Mesenchymal stem cell (in vitro differentiated cells and primary cell): ENCODE results near the gene TSHZ3.

Source experiments
- DNase-seq: peaks from one replicate; pipeline ENCODE4 v3.0.0-alpha.2; 2013
- H2AFZ ChIP-seq: one replicate; pipeline ENCODE4 v1.6.1; 2013; ENCODE audit warnings: low read depth, mild to moderate bottlenecking, control low read depth, inconsistent platforms, low read length, moderate library complexity
- H2AK5ac ChIP-seq: 2 replicates; pipeline ENCODE4 v1.6.1; 2013; ENCODE audit warnings: low read length, moderate library complexity, mild to moderate bottlenecking, inconsistent platforms; ENCODE audit not compliant: severe bottlenecking
- H2BK120ac ChIP-seq: one replicate; pipeline ENCODE4 v1.6.1; 2013; ENCODE audit warnings: low read depth, mild to moderate bottlenecking, inconsistent platforms, low read length, moderate library complexity
- H2BK12ac ChIP-seq, 2 experiments: one replicate each; pipeline ENCODE4 v1.6.1; 2013; ENCODE audit warnings: inconsistent platforms in 2 of 2, low read length in 2 of 2, mild to moderate bottlenecking in 2 of 2, moderate library complexity in 2 of 2, control low read depth in 1 of 2
- H2BK15ac ChIP-seq: one replicate; pipeline ENCODE4 v1.6.1; 2013; ENCODE audit warnings: mild to moderate bottlenecking, low read depth, inconsistent platforms; ENCODE audit not compliant: poor library complexity, severe bottlenecking
- H2BK5ac ChIP-seq: 2 replicates; pipeline ENCODE4 v1.6.1; 2013; ENCODE audit warnings: low read depth, mild to moderate bottlenecking, low read length, control low read depth, inconsistent platforms; ENCODE audit not compliant: poor library complexity, severe bottlenecking
- H3K14ac ChIP-seq, 2 experiments: one replicate each; pipeline ENCODE4 v1.6.1; 2013; ENCODE audit warnings: inconsistent platforms in 2 of 2, low read length in 2 of 2, control low read depth in 1 of 2, mild to moderate bottlenecking in 1 of 2, moderate library complexity in 1 of 2
- H3K18ac ChIP-seq, 2 experiments: one replicate each; pipeline ENCODE4 v1.6.1; 2013; ENCODE audit warnings: inconsistent platforms in 2 of 2, low read length in 2 of 2, control low read depth in 1 of 2, low read depth in 1 of 2, mild to moderate bottlenecking in 1 of 2
- H3K23ac ChIP-seq, 2 experiments: one replicate each; pipeline ENCODE4 v1.6.1; 2013; ENCODE audit warnings: inconsistent platforms in 2 of 2, low read length in 2 of 2, mild to moderate bottlenecking in 2 of 2, moderate library complexity in 2 of 2, control low read depth in 1 of 2
- H3K27ac ChIP-seq: 2 replicates; pipeline ENCODE4 v1.5.1; 2013; ENCODE audit warnings: mild to moderate bottlenecking, moderate library complexity, low read length, control low read depth, inconsistent platforms; ENCODE audit not compliant: poor library complexity, severe bottlenecking
- H3K27me3 ChIP-seq, 2 experiments: 2 replicates each; pipeline versions ENCODE4 v1.6.1 to v1.7.0; 2013; ENCODE audit warnings: low read length in 2 of 2, mild to moderate bottlenecking in 2 of 2, moderate library complexity in 2 of 2, control low read depth in 1 of 2, inconsistent platforms in 1 of 2; ENCODE audit not compliant: control insufficient read depth in 1 of 2, insufficient read depth in 1 of 2
- H3K36me3 ChIP-seq, 2 experiments: 2 replicates each; pipeline versions ENCODE4 v1.6.1 to v1.7.0; 2013; ENCODE audit warnings: low read length in 2 of 2, control low read depth in 1 of 2, inconsistent platforms in 1 of 2, low read depth in 1 of 2, mild to moderate bottlenecking in 1 of 2; ENCODE audit not compliant: insufficient read depth in 2 of 2, control insufficient read depth in 1 of 2
- H3K4ac ChIP-seq, 2 experiments: one replicate each; pipeline ENCODE4 v1.6.1; 2013; ENCODE audit warnings: inconsistent platforms in 2 of 2, low read length in 2 of 2, mild to moderate bottlenecking in 2 of 2, moderate library complexity in 2 of 2, control low read depth in 1 of 2, low read depth in 1 of 2
- H3K4me1 ChIP-seq: 2 replicates; pipeline ENCODE4 v1.6.1; 2013; ENCODE audit warnings: low read depth, low read length, control low read depth; ENCODE audit not compliant: control insufficient read depth, insufficient read depth
- H3K4me2 ChIP-seq: 2 replicates; pipeline ENCODE4 v1.6.1; 2013; ENCODE audit warnings: low read length, mild to moderate bottlenecking, inconsistent platforms; ENCODE audit not compliant: poor library complexity, severe bottlenecking
- H3K4me3 ChIP-seq, 2 experiments: 2 replicates each; pipeline versions ENCODE4 v1.5.1 to v1.7.0; 2013; ENCODE audit warnings: low read length in 2 of 2, mild to moderate bottlenecking in 2 of 2, control low read depth in 1 of 2, low read depth in 1 of 2; ENCODE audit not compliant: insufficient read depth in 1 of 2
- H3K79me1 ChIP-seq: replicated peaks from 2 replicates; pipeline ENCODE4 v1.6.1; 2013; ENCODE audit warnings: mild to moderate bottlenecking, control low read depth, low read length, inconsistent platforms; ENCODE audit not compliant: poor library complexity, severe bottlenecking
- H3K9ac ChIP-seq: 2 replicates; pipeline ENCODE4 v1.7.0; 2013; ENCODE audit warnings: mild to moderate bottlenecking, low read length, moderate library complexity
- H3K9me3 ChIP-seq: 2 replicates; pipeline ENCODE4 v1.7.0; 2013; ENCODE audit warnings: mild to moderate bottlenecking, low read length; ENCODE audit not compliant: control insufficient read depth
- H4K8ac ChIP-seq: one replicate; pipeline ENCODE4 v1.6.1; 2013; ENCODE audit warnings: inconsistent platforms, mild to moderate bottlenecking, low read length, moderate library complexity
- H4K91ac ChIP-seq: one replicate; pipeline ENCODE4 v1.6.1; 2013; ENCODE audit warnings: mild to moderate bottlenecking, low read length, inconsistent platforms
- WGBS: methylation state at CpG from one replicate; pipeline ENCODE4 v1.1.7; 2013; ENCODE audit warnings: mixed read lengths; 5-methylcytosine and 5-hydroxymethylcytosine counted together

The TSHZ3 gene

GRCh38 chr19:31292639-31293185, 56.5 kb downstream of the TSHZ3 start:
- no peak overlapping the region for H3K14ac ChIP-seq
- H3K9me3 ChIP-seq, result no peaks in the 10 kb centered on the region
- H2AK5ac ChIP-seq, result no peak overlapping the region
- H3K23ac ChIP-seq, result no peak overlapping the region
- WGBS, result 85% methylated on average over 2 of the region's 2 CpGs
- H4K91ac ChIP-seq, result no peak overlapping the region
- no peak overlapping the region for H3K27ac ChIP-seq
- H4K8ac ChIP-seq, result no peak overlapping the region
- no peak overlapping the region for H3K4ac ChIP-seq
- H3K4me3 ChIP-seq, result no peak overlapping the region
- H3K27me3 ChIP-seq, result no peaks in the 10 kb centered on the region
- no peak overlapping the region for H3K9ac ChIP-seq
- H3K79me1 ChIP-seq, result peaks cover 47% of the 10 kb centered on the region
- peaks cover 16% of the 10 kb centered on the region for H3K4me1 ChIP-seq
- no peak overlapping the region for H2AFZ ChIP-seq
- no peak overlapping the region for H2BK5ac ChIP-seq
- no peak overlapping the region for H2BK120ac ChIP-seq
- no peak overlapping the region for H3K18ac ChIP-seq
- no peak for DNase-seq
- H3K4me2 ChIP-seq, result no peak overlapping the region
- no peak overlapping the region for H2BK15ac ChIP-seq
- no peak overlapping the region for H2BK12ac ChIP-seq
- peaks cover 33 to 42% of the 10 kb centered on the region in 2 experiments for H3K36me3 ChIP-seq

- Histone ChIP-seq H3K4me3 (no peak overlapping the region), H3K23ac (peak overlapping the region in 1 of 2 experiments; percentile 36), H4K91ac (no peak overlapping the region), H3K27me3 (no peaks in the 10 kb centered on the region), H3K79me1 (peaks cover 46% of the 10 kb centered on the region), H3K36me3 (peaks cover 27 to 29% of the 10 kb centered on the region in 2 experiments), H3K14ac (no peak overlapping the region), H3K4me2 (no peak overlapping the region), H3K9me3 (no peaks in the 10 kb centered on the region), H3K18ac (peak overlapping the region in 1 of 2 experiments; percentile 42), H2BK5ac (no peak overlapping the region), H3K4ac (no peak overlapping the region), H2BK15ac (no peak overlapping the region), H2BK12ac (no peak overlapping the region), H3K27ac (no peak overlapping the region), H4K8ac (no peak overlapping the region), H2BK120ac (no peak overlapping the region), H3K9ac (no peak overlapping the region), H3K4me1 (peaks cover 15% of the 10 kb centered on the region), H2AK5ac (no peak overlapping the region), H2AFZ (no peak overlapping the region)
- DNase-seq, result no peak
- 80% methylated on average over 8 of the region's 8 CpGs for WGBS
These were observed 58.2 kb downstream of the TSHZ3 start for GRCh38 chr19:31290931-31291590.

- Histone ChIP-seq H3K4ac (no peak overlapping the region), H2AFZ (no peak overlapping the region), H3K23ac (no peak overlapping the region)
These were observed 59.3 kb downstream of the TSHZ3 start for GRCh38 chr19:31289976-31290375.

GRCh38 chr19:31289381-31289880, 59.8 kb downstream of the TSHZ3 start:
- H3K23ac ChIP-seq, result no peak overlapping the region
- H2BK12ac ChIP-seq, result no peak overlapping the region
- no peak overlapping the region for H3K4ac ChIP-seq
- no peak overlapping the region for H2BK120ac ChIP-seq
- H3K4me2 ChIP-seq, result no peak overlapping the region
- peaks cover 18 to 32% of the 10 kb centered on the region in 2 experiments for H3K36me3 ChIP-seq
- no peak overlapping the region for H3K18ac ChIP-seq
- H3K27me3 ChIP-seq, result no peaks in the 10 kb centered on the region
- H2BK5ac ChIP-seq, result no peak overlapping the region
- no peak overlapping the region for H2AK5ac ChIP-seq
- H4K8ac ChIP-seq, result no peak overlapping the region
- H2AFZ ChIP-seq, result no peak overlapping the region
- peaks cover 24% of the 10 kb centered on the region for H3K4me1 ChIP-seq
- H3K9me3 ChIP-seq, result no peaks in the 10 kb centered on the region
- H3K4me3 ChIP-seq, result no peak overlapping the region
- H3K9ac ChIP-seq, result no peak overlapping the region
- H4K91ac ChIP-seq, result no peak overlapping the region
- WGBS, result 96% methylated on average over 9 of the region's 10 CpGs
- H3K27ac ChIP-seq, result no peak overlapping the region
- peak overlapping the region in 1 of 2 experiments; percentile 38 for H3K14ac ChIP-seq
- H2BK15ac ChIP-seq, result no peak overlapping the region
- peaks cover 48% of the 10 kb centered on the region for H3K79me1 ChIP-seq
- DNase-seq, result no peak

More at GRCh38 chr19:31289976-31290375, 59.3 kb downstream of the TSHZ3 start:
- H3K4me3 ChIP-seq, result no peak overlapping the region
- no peaks in the 10 kb centered on the region for H3K27me3 ChIP-seq
- H2BK15ac ChIP-seq, result no peak overlapping the region
- no peak overlapping the region for H2BK120ac ChIP-seq
- no peak overlapping the region for H2AK5ac ChIP-seq
- no peak overlapping the region for H4K8ac ChIP-seq
- peak overlapping the region in 1 of 2 experiments; percentile 36 for H3K14ac ChIP-seq
- no peak overlapping the region for H3K9ac ChIP-seq
- 91% methylated on average over 4 of the region's 4 CpGs for WGBS
- H3K4me1 ChIP-seq, result peaks cover 19% of the 10 kb centered on the region
- no peak overlapping the region for H3K4me2 ChIP-seq
- no peak for DNase-seq
- peaks cover 43% of the 10 kb centered on the region for H3K79me1 ChIP-seq
- no peak overlapping the region for H2BK12ac ChIP-seq
- H2BK5ac ChIP-seq, result no peak overlapping the region
- no peak overlapping the region for H3K27ac ChIP-seq
- no peak overlapping the region for H3K18ac ChIP-seq
- H3K36me3 ChIP-seq, result peaks cover 19 to 27% of the 10 kb centered on the region in 2 experiments
- H3K9me3 ChIP-seq, result no peaks in the 10 kb centered on the region
- H4K91ac ChIP-seq, result peak overlapping the region; percentile 25
